ENCODE results near the gene LUM. TPM values are rescaled to one million over a fixed set of nuclear protein-coding genes. Genes with fewer than 3 reads are reported as not detected.

LUM gene
- total RNA-seq, 2 experiments from 2014 or later = not detected

DNA sequence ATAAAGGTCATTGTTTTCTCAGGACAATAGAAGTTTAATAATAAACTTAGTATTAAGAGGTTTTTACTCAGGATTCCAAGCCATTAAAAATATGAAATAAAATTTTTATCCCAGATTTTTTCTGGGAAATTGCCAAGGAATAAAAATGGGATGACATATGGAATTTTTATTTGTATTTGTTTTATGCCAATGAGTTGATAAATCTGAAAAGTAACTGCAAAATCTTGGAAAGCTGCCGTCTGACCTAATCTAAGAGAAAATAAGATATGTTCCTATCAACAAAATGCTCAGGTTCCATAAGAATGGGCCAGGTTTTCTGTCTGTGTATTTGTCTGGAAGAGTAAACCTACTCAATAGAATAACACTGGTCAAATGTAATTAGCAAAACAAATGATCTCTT is 31.3 kb downstream of the LUM start:
- Mint-ChIP-seq H3K4me3 (no peak overlapping the region), H3K4me1 (no peaks in the 10 kb centered on the region), H3K9me3 (no peaks in the 10 kb centered on the region), H3K27me3 (peaks cover 4% of the 10 kb centered on the region), H3K36me3 (ENCODE audit: low read depth) (no peaks in the 10 kb centered on the region), H3K27ac (no peak overlapping the region)
- DNase-seq = no peak
- CTCF ChIA-PET = no interaction called here
- POLR2A ChIA-PET = no interaction called here

DNA sequence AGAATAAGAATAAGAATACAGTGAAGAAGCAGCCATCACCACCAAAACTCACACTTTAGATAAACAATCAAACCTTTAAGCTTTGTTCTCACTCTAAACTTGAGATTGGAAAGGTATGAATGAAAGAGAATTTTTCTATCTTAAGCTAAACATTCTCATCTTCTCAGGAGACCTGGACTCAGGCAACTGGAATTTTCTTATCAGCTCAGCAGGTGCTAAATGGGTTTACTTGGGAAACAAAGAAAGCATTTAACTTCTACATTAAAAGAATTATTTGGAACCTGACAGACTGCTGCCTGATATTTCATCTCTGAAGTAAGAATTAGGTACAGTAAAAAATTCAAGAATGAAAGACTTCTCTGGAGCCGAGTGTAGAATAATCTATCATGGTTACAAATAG is 32.8 kb downstream of the LUM start:
- CTCF ChIA-PET = no interaction called here
- H3K27ac Mint-ChIP-seq = no peak overlapping the region
- H3K36me3 Mint-ChIP-seq (ENCODE audit: low read depth) = no peaks in the 10 kb centered on the region
- H3K9me3 Mint-ChIP-seq = no peaks in the 10 kb centered on the region
- H3K4me1 Mint-ChIP-seq = no peaks in the 10 kb centered on the region
- no peak for DNase-seq
- H3K27me3 Mint-ChIP-seq = peaks cover 6% of the 10 kb centered on the region
- no peak overlapping the region for H3K4me3 Mint-ChIP-seq
- POLR2A ChIA-PET = no interaction called here

DNA sequence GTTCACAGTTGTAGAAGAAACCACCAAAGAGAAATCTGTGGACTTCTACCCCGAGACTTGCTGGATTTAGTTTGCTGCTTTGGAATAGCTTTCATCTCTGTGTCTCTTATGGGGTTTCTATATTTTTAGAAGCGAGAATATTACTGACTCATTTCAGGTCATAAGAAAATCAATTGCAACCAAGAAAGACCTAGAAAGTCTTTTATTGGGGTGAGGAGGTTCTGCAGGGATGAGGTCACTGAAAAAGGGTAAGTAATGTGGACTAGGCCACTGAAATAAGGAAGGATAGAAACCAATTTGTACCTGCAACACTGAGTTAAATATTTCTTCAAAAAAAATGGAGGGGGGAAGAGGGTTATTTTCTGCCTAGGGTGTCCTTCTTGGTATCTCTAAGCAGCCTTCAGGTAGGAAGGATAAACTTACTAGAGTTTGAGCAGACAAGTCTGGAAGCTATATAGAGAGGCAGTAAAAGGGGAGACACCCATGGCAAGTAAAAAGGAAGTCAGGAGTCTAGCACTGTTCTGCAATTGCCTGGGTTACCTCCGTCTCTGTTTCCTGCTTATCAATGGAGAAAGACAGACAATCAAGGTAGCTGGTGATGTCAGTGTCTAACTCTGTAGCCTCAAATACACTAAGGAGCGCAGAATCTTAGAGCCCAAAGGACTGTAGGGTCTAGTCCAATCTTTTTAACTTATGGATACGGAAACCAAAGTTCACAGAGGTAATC is 33.9 kb downstream of the LUM start:
- ChIA-PET CTCF (no interaction called here), POLR2A (no interaction called here)
- H3K4me3 Mint-ChIP-seq = no peak overlapping the region
- peaks cover 6% of the 10 kb centered on the region for H3K27me3 Mint-ChIP-seq
- no peaks in the 10 kb centered on the region for H3K9me3 Mint-ChIP-seq
- H3K36me3 Mint-ChIP-seq (ENCODE audit: low read depth) = no peaks in the 10 kb centered on the region
- no peaks in the 10 kb centered on the region for H3K4me1 Mint-ChIP-seq
- no peak overlapping the region for H3K27ac Mint-ChIP-seq
- no peak for DNase-seq

DNA sequence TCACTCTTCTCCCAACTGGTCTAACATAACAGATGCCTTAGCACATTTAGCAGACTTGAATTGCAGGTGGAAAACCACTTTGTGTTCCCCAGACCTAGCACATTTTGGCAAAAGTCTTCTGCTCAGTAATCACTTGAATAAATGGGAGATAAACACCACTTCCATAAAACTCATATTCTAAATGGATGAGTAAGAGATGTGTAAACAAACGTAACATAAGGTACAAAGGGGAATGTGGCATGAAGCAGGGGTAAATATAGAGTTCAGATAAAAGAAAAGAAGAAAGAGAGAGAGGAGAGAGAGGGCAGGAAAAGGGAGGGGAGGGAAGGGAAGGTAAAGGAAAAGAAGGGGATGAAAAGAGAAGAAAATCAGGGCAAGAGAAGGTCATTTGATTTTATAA is 36.4 kb downstream of the LUM start:
- ChIA-PET CTCF (no interaction called here), POLR2A (no interaction called here)
- H3K9me3 Mint-ChIP-seq = no peaks in the 10 kb centered on the region
- H3K4me1 Mint-ChIP-seq = no peaks in the 10 kb centered on the region
- H3K36me3 Mint-ChIP-seq (ENCODE audit: low read depth) = no peaks in the 10 kb centered on the region
- no peak overlapping the region for H3K4me3 Mint-ChIP-seq
- H3K27me3 Mint-ChIP-seq = peaks cover 6% of the 10 kb centered on the region
- no peak for DNase-seq
- no peak overlapping the region for H3K27ac Mint-ChIP-seq

DNA sequence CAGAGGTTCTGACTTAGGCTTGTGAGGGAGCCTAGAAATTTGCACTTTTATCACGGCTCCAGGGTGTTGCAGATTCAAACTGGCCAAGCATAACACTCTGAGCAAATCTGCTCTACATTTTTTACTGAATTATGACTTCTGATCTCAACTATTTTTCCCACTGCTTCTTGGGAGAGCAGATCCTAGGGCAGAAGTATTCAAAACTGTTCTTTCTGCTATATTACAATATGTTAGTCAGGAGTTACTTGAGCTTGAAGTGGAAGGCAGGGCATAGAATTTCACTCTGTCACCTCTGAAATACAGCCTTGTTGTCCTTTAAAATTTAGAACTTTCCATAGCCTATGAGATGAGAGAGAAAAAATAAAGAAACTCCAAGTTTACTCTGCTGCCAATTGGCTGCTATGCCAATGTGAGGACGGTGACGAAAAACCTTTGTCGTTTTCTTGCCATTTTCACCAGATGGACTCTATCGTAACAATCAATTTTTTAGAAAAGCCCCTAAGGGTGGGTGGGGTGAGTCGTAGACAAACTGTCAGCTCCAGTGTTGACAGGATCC is 37.1 kb downstream of the LUM start:
- no peaks in the 10 kb centered on the region for H3K9me3 Mint-ChIP-seq
- no peak overlapping the region for H3K27ac Mint-ChIP-seq
- H3K27me3 Mint-ChIP-seq = peaks cover 8% of the 10 kb centered on the region
- no peaks in the 10 kb centered on the region for H3K4me1 Mint-ChIP-seq
- no peaks in the 10 kb centered on the region for H3K36me3 Mint-ChIP-seq (ENCODE audit: low read depth)
- H3K4me3 Mint-ChIP-seq = no peak overlapping the region
- no peak for DNase-seq
- ChIA-PET CTCF (no interaction called here), POLR2A (no interaction called here)

DNA sequence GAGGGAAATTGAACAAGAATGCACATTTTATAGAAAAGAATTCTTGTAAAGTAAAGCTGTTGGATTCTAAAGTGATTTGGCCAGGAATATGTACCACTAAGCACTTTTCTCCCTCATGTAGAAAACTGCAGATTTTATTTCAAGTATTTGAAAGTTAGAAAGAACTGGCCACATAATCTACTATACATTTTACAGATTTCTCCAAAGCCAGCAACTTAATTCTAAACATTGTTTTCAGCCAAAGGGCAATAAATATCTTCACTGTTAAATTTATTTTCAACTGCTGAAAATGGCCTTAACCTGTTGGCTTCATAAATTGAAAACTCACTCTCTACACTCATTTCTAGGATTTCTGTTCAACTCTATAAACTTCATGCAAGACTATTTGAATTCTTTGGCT is 37.9 kb downstream of the LUM start:
- Mint-ChIP-seq H3K36me3 (ENCODE audit: low read depth) (no peaks in the 10 kb centered on the region), H3K27ac (no peak overlapping the region), H3K27me3 (peaks cover 11% of the 10 kb centered on the region), H3K4me3 (no peak overlapping the region), H3K4me1 (no peaks in the 10 kb centered on the region), H3K9me3 (no peaks in the 10 kb centered on the region)
- POLR2A ChIA-PET = no interaction called here
- CTCF ChIA-PET = no interaction called here
- DNase-seq = no peak

DNA sequence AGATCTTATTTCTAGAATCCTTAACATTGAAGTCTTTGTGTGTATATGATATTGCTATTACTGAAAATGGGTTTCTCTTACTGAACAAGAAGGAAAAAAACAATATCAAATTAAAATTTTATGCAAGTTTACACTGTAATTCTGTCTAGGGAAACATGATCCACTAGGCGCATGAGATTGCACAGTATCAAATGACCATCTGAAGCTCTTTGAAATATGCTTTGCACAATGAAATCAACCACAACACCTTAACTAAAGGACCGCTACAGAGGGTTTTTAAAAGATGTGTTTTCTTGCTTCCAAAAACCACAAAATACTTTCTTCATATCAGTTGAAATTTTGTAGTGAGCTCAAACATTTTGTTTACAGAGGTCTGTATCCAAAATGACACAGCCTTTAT is 38.4 kb downstream of the LUM start:
- ChIA-PET POLR2A (no interaction called here), CTCF (interaction anchor here (0.7 kb wide), 1 partner anchor 882 kb away, joined by 3 read pairs; no protein-coding TSS in a partner anchor)
- Mint-ChIP-seq H3K4me3 (no peak overlapping the region), H3K4me1 (no peaks in the 10 kb centered on the region), H3K27me3 (peaks cover 11% of the 10 kb centered on the region), H3K27ac (no peak overlapping the region), H3K36me3 (ENCODE audit: low read depth) (no peaks in the 10 kb centered on the region), H3K9me3 (no peaks in the 10 kb centered on the region)
- no peak for DNase-seq

DNA sequence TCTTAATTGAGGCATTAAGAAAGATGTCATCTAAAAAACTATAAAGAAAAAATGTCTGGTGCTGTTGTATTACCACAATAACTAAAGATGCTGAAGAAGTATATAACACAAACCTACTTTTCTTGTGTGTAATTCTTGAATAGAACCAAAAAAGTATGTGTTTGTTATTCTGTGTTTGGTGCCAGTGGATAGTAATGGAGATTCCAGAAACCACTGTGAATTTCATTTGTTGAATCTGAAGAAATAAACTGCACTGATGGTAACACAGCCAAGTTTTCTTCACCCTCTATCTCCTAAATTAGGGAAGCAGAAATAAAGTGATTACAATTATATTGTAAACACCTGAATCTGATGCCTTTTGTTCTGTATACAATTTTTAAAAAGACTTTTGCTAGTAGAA is 40.4 kb downstream of the LUM start:
- Mint-ChIP-seq H3K27ac (no peak overlapping the region), H3K4me3 (no peak overlapping the region), H3K27me3 (peaks cover 6% of the 10 kb centered on the region), H3K36me3 (ENCODE audit: low read depth) (no peaks in the 10 kb centered on the region), H3K9me3 (no peaks in the 10 kb centered on the region), H3K4me1 (no peaks in the 10 kb centered on the region)
- CTCF ChIA-PET = no interaction called here
- POLR2A ChIA-PET = no interaction called here
- no peak for DNase-seq

DNA sequence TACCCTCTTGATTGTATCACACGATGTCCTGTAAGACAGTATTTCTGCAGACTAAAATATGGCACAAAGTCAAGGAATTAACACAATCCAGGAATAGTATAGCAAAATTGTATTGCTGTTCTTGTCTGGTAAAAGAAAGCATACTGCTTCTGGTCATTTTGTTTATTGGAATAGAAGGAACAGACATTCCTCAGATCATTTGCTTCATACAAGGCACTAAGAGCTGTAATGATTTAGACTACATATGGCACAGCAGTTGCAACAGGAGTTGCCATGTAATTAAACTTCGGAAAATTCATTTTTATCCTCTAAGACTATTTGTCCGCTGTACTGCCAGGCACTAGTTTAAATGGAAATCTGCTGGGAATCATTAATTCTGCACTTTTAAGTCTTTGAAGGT is 45.9 kb downstream of the LUM start:
- Mint-ChIP-seq H3K4me3 (no peak overlapping the region), H3K9me3 (no peaks in the 10 kb centered on the region), H3K27ac (no peak overlapping the region), H3K27me3 (peaks cover 4% of the 10 kb centered on the region), H3K4me1 (no peaks in the 10 kb centered on the region), H3K36me3 (ENCODE audit: low read depth) (no peaks in the 10 kb centered on the region)
- no peak for DNase-seq
- CTCF ChIA-PET = no interaction called here
- POLR2A ChIA-PET = no interaction called here

DNA sequence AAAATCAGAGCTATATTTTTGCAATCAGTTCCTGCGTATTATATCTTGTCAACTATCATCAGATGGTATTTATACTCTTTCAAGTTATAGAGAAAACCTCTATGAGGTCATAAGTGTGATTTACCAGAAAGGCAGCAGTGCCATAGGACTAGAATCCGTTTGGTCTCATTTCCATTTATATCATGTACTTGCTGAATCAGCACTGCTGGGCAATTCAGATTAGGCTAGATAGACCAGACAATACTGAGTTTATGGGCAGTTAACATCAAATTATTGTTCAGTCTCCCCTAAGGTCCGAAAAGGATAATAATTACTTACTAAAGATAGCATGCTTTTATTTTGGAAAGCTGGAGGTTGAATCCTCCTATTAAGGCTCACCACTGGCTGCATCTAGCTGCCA is 46.7 kb downstream of the LUM start:
- H3K27me3 Mint-ChIP-seq = peaks cover 4% of the 10 kb centered on the region
- no peaks in the 10 kb centered on the region for H3K4me1 Mint-ChIP-seq
- ChIA-PET POLR2A (no interaction called here), CTCF (no interaction called here)
- H3K4me3 Mint-ChIP-seq = no peak overlapping the region
- no peak overlapping the region for H3K27ac Mint-ChIP-seq
- no peak for DNase-seq
- H3K36me3 Mint-ChIP-seq (ENCODE audit: low read depth) = no peaks in the 10 kb centered on the region
- H3K9me3 Mint-ChIP-seq = no peaks in the 10 kb centered on the region

DNA sequence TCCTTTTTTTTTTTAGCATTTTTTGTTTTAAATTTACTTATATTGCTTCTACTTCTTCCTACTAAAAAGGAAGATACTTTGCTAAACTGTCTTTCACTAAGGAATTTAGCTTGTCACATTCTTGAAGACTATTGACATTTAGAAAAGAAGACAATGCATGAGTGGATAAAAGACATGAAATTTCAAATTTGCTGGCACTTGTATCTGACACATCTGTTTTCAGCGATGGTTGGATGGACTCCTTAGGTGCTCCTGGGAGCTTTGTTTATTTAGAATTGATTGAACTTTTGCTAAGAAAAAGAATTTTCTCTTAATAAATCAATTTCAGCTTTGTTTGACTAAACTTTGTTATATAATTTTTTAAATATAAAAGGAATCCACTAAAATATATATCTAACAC is 50.2 kb downstream of the LUM start:
- DNase-seq = no peak
- CTCF ChIA-PET = no interaction called here
- H3K4me1 Mint-ChIP-seq = no peaks in the 10 kb centered on the region
- H3K4me3 Mint-ChIP-seq = no peak overlapping the region
- no peak overlapping the region for H3K27ac Mint-ChIP-seq
- no peaks in the 10 kb centered on the region for H3K27me3 Mint-ChIP-seq
- H3K9me3 Mint-ChIP-seq = no peaks in the 10 kb centered on the region
- no peaks in the 10 kb centered on the region for H3K36me3 Mint-ChIP-seq (ENCODE audit: low read depth)
- POLR2A ChIA-PET = no interaction called here

DNA sequence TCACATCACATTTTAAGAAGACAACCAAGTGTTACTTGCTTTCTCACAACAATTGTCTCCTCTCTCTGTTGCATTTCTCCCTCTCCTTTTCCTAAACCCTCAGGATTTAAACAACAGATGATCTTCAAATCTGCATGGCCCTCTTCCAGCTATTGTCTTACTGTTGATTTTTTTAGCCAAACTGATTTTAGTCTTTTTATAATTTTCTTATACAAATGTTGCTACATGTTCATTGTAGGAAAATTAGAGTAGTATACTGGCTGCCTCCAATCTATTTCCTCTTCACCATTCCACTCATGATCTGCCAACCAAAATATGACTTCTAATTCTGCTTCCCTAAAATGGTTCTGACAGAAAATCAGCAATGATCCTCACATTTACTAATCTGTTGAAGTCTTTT is 52.1 kb downstream of the LUM start:
- ChIA-PET POLR2A (no interaction called here), CTCF (no interaction called here)
- no peaks in the 10 kb centered on the region for H3K36me3 Mint-ChIP-seq (ENCODE audit: low read depth)
- H3K4me1 Mint-ChIP-seq = no peaks in the 10 kb centered on the region
- no peak overlapping the region for H3K4me3 Mint-ChIP-seq
- H3K27me3 Mint-ChIP-seq = no peaks in the 10 kb centered on the region
- no peaks in the 10 kb centered on the region for H3K9me3 Mint-ChIP-seq
- no peak for DNase-seq
- H3K27ac Mint-ChIP-seq = no peak overlapping the region

DNA sequence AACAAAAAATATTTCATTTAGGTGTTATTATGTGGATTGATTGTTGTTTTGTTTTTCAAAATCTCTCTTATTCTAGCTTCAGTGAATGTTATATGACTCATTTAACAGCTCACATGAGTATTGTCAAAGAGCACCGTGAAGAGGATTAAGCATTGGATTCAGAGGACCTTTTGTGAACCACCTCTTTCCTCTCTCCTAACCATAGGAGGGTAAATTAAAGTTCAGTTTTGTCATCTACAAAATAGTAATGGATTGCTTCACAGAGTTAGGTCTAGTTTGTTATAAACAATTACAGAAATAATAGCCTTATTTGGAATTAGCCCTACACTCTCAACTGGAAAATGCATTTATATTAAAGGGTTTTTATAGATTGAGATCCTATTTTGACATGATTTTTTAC is 52.5 kb downstream of the LUM start:
- Mint-ChIP-seq H3K4me3 (no peak overlapping the region), H3K4me1 (no peaks in the 10 kb centered on the region), H3K9me3 (no peaks in the 10 kb centered on the region), H3K36me3 (ENCODE audit: low read depth) (no peaks in the 10 kb centered on the region), H3K27ac (no peak overlapping the region), H3K27me3 (no peaks in the 10 kb centered on the region)
- ChIA-PET CTCF (no interaction called here), POLR2A (no interaction called here)
- no peak for DNase-seq

DNA sequence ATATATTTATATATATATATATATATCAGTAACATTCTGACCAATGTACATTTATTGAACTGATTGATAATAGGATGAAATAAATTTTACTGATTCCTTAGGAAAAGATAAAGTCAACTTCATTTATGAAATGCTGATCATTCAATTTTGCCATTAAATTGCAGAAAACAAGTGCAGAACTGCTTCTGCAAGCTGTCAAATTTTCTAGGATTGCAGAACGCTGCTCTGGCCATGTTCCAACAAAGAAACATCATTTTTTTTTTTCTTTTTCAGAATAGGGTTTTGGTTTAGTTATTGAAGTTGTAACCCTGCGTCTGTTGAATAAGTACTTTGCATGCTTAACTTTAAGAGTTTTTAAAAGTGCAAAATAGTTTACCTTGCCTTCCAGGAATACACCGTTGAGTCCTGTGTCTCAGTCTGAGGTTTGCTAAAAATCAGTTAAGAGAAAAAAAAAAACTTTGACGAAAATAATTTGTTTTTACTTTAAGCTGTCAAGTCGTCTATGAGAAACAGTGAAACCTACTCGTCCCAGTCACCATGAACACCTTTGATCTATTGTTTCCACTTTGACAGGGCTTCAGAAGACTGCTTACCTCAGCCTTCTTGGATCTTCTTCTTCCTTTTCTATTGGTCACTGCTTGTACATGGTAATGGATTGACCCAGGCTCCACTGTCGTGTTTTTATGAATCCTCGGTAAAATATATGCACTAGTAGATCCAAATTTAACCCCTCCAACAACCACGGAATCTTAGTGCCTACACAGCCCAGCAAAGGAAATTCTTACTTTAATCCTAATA is 53.7 kb downstream of the LUM start, which contains the start of gene KERA:
KERA (minus strand) TSS at position 657 of the 798 bp plus-strand sequence. CDS start 1,743 bp downstream, outside the sequence.
- CTCF ChIA-PET = no interaction called here
- no peak for DNase-seq
- H3K4me3 Mint-ChIP-seq = no peak within 1 kb of the TSS
- no peaks in the 10 kb centered on the region for H3K4me1 Mint-ChIP-seq
- H3K9me3 Mint-ChIP-seq = no peaks in the 10 kb centered on the region
- no peak within 1 kb of the TSS for H3K27ac Mint-ChIP-seq
- H3K36me3 Mint-ChIP-seq (ENCODE audit: low read depth) = no peaks in the 10 kb centered on the region
- POLR2A ChIA-PET = interaction anchor here (0.6 kb wide), 1 partner anchor 29 kb away, joined by 4 read pairs; no protein-coding TSS in a partner anchor
- no peaks in the 10 kb centered on the region for H3K27me3 Mint-ChIP-seq

Data from activated CD4-positive, alpha-beta T cell treated with anti-CD3 and anti-CD28 coated beads, Interleukin-2, amount 10 ng/mL, durations not matched to agents 7 days and 5 days (primary cell).